ENCODE results near the gene CEP350.
"Not testable (repeated sequence)": the region's sequence is repeated elsewhere in the genome, so short reads cannot be mapped to it uniquely, and the experiment has no call there.

The CEP350 gene

DNA sequence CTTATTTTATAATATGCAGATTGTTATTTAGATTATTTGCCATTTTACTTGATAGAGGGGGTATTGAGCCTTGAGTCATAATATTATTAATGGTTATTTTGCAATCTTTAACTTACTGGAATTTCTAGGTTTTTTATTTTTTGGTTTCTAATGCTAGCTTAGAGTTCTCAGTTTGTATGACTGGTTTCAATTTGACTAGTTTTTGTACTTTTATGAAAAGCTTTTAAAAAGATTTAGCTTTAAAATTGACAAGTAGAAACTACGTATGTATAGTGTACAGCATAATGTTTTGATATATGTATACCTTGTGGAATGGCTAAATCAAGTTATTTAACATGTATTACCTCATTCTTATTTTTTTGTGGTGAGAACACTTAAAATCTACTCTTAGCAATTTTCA lies 41.5 kb downstream of the CEP350 start:
- DNase-seq: no peak

DNA sequence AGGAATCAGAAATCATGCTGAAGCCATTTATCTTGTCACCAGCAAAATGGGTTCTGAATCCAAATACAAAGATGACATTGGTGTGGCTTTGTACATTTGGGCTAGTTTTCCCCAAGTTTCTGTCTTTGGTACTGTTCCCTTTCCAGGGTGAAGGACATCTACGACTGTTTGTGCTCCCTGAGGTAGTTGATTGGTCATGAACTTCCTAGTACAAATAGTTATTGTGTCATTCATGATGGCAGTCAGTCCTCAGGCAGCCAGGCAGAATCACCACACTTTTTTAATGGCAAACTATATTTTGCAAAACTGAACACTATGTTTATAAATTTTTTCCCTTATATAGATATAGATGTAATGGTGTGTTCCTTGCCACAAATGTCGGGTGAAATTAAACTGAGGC lies 46.0 kb downstream of the CEP350 start:
- no peak for DNase-seq

DNA sequence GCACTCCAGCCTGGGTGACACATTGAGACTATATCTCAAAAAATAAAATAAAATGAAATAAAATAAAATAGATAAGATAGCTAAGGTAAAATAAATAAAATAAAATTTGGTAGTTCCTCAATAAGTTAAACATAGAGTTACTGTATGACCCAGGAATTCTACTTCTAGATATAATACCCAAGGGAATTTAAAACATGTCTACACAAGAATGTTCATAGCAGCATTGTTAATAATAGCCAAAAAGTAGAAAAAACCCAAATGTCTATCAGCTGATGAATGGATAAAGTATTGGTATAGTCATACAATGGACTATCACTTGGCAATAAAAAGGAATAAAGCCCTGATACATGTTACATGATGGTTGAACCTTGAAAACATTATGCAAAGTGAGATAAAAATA lies 47.8 kb downstream of the CEP350 start:
- DNase-seq: no peak

DNA sequence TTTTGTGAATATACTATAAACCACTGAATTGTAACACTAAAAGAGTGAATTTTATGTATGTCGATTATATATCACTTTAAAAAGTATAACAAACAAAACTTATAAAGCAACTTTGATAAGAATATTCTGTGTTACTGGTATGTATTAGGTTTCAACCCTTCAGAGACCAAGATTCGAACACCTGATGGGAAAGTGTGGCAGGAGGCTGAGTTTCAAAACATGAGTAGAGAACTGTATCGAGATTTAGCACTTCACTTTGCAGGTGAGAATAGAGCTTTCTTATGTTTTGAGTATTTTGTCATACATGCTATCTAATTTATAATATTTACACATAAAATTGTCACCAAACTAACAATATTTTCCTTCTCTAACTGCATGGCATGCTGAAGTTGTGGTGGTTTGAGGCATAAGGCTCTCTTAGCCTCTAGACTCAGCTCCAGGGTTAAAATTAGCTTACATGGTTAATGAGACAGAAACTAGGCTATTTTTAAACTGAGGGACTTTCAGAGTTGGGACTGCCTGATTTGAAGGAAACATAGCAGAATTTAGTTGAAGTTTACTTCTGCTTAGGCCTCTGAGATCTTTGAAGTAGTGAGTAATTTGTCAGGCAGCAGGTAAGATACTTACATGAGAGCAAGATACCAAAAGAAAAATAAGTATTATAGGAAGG lies 48.6 kb downstream of the CEP350 start:
- DNase-seq: no peak

DNA sequence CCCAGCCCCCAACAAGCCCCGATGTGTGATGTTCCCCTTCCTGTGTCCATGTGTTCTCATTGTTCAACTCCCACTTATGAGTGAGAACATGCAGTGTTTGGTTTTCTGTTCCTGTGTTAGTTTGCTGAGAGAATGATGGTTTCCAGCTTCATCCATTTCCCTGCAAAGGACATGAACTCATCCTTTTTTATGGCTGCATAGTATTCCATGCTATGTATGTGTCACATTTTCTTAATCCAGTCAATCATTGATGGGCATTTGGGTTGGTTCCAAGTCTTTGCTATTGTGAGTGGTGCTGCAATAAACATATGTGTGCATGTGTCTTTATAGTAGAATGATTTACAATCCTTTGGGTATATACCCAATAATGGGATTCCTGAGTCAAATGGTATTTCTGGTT lies 52.2 kb downstream of the CEP350 start:
- not testable (repeated sequence) for DNase-seq

DNA sequence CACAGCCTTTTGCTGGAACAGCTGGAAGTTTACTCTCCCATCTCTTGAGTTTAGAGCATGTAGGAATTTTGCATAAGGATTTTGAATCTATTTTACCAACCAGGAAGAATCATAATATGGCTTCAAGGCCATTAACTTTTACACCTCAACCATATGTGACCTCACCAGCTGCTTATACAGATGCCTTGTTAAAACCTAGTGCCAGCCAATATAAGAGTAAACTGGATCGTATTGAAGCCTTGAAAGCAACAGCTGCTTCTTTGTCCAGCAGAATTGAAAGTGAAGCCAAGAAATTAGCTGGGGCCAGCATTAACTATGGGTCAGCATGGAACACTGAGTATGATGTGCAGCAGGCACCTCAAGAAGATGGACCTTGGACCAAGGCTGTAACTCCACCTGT lies 65.4 kb downstream of the CEP350 start:
- no peak for DNase-seq

DNA sequence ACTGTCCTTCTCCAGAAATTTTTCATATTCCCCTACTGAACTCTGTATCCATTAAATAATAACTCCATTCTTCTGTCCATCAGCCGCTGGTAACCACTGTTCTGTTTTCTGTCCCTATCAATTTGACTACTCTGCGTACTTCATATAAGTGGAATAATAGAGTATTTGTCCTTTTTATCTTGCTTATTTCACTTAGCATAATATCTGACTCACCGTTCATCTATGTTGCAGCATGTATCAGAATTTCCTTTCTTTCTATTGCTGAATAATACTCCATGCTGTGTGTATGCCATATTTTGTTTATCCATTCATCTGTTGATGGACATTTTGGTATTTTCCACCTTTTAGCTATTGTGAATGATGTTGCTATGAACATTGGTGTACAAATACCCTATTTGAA lies 71.9 kb downstream of the CEP350 start:
- no peak for DNase-seq

DNA sequence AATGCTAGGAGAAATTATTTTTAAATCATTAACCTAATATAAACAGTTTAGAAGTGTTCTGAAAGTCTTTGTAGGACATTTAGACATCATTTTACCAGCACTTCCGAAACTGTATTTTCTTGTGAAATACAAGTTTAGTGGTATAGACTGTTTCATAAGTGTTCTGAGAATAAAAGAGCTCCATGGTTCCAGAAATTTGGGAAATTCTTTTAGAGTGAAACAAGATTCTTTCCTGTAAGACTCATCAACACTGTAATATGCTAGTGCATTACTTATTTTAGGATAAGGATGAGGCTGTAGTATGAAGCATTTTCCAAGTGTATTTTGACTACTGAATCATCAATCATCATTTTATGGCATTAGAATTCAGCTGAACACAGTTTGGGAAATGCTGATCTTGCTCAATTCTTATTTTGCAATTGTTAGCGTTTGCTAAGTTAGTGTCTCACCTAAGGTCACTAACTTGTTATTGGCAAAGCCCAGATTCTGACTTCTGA lies 73.4 kb downstream of the CEP350 start:
- no peak for DNase-seq

DNA sequence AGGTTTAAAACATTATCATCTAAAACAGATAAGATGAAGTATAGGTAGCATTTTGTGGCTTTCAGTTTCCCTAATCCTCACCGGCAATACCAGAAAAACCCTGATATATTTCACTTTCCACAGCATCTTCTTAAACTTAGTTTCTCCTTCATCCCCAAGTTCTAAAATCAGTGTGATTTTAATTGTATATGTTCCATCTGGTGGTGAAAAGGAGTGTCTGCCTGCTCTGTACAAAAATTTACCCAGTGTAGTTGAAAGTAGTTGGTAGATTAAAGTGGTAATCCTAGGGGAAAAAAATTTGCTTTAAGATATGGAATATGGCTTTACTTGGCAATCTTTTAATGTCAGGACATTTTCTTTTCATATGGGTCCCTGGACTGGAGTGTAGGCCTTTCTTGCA lies 74.3 kb downstream of the CEP350 start:
- no peak for DNase-seq

DNA sequence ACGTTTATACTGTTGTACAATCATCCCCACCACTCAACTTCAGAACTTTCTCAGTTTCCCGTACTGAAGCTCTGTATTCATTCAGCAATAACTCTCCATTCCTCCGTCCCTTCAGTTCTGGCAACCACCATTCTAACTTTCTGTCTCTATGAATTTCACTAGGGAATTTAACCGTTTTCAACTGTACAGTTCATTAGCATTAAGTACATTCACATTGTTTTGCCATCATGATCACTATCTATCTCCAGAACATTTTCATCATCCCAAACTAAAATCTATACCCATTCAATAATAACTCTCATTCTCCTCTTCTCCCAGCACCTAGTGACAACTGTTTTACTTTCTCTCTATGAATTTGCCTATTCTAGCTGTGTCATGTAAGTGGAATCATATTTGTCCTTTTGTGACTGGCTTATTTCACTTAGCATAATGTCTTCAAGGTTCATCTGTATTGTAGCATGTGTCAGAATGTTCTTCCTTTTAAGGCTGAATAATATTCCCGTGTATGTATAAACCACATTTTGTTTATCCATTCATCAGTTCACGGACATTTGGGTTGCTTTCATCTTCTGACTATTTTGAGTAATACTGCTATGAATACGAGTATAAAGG lies 75.0 kb downstream of the CEP350 start:
- DNase-seq: no peak

DNA sequence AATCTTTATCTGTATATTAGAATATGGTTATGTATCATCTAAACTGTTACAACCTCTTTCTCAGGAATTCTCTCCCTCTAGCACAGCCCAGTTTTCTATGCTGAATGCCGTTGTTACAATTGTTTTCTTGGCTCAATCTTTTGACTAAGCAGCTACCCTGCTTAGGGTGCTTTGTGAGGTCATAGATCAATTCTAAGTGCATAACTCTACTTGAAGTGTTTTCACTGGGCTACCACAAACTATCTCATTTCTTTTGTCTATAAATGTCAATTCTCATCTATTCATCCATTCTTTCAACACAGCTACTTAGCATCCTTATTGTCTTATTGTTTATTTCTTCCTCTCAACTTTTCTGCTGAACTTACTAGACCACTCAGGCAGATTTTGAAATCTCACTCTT lies 77.1 kb downstream of the CEP350 start:
- DNase-seq: no peak

DNA sequence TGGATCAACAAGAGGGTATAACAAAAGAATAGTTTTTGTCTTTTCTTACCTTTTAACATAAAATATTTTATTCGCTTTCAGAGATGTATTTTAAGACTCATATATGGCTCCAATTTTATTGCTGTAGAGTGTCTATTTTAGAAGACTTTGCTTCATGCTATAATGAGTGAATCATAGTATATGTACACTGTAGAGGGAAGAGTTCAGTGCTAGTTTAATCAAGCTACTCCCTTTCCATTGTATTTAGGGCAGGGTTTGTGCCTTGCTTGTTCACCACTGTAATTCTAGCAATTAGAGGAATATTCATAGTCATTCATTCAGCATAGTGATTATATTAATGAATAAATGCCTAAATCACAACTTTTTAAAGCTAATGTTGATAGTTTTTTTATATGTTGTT lies 78.8 kb downstream of the CEP350 start:
- DNase-seq: no peak

DNA sequence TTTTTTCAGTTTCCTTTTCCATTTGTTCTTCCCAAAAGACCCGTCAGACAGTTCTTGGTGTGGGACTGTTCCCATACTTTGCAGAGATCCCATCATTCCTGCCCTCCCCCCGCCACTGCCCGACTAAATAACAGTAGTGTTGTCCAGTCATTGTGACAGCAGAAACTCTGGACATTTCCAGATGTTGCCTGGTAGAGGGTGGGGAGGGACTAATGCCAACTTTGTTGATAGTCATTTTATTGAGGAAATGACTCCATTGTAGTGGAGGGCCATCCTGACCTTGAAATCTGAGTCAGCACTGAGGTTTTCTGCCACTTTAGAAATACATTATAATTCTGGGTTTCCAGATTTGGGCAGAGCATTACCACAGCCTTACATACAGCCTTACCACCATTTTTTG lies 85.4 kb downstream of the CEP350 start:
- DNase-seq: no peak

DNA sequence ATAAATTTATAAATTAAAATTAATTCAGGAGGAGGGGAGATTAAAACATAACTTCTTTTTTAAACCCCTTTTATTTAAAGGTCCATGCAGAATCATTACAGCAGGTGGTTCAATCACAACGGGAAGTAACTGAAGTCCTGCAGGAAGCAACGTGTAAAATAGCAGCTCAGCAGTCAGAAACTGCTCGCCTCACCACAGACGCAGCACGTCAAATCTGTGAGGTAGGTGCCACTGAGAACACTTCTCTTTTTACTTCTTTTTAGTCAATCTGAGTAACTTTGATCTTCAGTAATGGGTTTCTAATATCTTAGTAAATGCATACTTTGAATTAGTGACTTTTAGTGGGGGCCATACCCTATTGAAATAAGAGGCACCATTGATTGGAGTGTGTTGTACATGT lies 87.0 kb downstream of the CEP350 start:
- no peak for DNase-seq

DNA sequence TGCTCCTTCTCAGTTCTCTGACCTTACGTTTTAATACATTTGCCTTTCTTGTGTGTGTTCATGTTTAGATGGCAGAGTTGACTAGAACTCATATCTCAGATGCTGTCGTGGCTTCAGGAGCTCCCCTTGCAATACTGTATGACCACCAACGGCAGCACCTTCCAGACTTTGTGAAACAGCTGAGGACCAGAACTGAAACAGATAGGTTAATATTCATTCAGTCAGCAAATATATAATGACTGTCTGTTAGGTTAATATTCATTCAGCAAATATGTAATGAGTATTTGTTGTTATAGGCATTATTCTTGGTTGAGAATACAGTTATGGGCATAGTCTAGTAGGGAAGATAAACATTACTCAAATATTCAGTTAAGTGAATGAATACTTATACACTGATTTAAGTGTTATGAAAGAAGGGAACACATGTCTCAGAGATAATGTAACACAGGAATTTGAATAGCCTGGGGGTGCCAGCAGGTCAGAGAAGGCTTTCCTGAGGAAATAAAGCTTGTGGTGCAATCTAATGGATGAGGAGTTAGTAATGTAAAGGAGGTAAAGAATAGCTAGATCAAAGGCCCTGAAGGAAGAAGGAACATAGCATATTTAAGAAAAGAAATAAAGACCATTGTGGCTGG lies 88.5 kb downstream of the CEP350 start:
- no peak for DNase-seq

DNA sequence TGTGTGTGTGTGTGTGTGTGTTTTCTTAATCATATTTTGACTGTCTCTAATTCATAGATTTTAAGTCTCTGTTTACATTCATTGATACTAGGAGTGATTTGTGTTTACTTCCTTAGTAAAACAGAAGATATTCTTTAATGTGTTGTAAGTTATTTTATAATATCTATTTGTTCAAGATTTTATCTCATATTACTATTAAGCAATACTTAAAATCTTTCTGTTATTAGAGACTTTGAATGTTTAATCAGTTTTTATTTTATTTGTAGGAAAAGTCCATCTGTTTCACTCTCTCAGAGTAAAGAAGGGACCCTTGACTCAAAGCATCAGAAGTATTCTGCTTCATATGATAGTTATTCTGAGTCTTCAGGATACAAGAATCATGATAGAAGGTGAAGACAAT lies 89.2 kb downstream of the CEP350 start:
- no peak for DNase-seq

DNA sequence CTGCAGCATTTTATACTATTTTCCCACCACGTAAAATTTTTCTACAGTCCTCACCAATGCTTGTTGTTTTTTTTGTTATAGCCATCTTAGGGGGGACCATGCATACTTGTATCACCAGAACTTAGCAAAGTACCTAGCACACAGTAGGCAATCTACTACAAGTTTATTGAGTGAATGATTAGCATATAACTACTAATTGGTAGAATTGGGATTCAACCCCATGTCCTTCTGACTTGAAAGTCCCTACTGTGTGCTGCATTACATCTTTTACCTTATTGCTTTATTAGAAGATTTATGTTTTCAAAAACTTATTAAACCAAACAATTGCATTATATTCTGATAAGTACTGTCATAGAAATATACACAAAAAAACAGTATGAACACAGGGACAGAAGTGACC lies 92.1 kb downstream of the CEP350 start:
- DNase-seq: no peak

DNA sequence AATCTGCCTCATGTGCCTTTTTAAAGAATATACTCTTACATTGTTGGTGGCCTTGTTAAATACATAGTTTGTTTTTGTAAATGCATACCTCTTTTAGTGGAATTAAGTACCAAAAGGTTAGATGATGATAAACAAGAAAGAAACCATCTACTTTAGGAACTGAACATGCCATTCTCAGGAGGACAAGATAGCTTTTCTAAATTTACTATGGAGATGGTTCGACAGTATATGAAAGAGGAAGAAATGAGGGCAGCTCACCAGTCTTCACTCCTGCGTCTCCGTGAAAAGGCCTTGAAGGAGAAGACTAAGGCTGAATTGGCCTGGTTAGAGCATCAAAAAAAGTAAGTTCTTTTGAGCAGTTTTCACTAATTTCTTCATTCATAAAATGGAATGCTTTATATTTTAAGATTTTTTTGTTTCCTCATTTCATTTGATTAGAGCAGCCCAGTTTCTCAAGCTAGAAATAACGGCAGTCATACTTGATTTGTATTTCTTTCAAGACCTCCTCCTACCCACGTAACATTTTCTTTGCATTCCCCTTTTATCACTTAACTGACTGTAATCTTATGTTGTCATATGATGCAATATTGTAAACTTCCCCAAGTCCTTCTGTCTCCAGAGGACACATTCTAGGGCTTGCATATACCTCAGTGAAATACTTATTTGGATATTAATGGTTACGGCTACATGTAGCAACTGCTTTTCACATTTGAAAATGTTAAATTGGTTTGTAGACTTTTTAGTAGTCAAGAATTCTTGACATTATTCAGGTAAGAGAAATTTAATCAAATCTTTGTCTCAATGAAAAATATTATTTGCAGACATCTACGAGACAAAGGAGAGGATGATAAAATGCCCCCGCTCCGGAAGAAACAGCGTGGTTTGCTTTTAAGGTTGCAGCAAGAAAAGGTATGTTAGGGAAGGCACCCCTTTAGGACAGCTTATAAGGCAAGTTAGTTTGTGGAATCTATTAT lies 99.3 kb downstream of the CEP350 start:
- DNase-seq: no peak

DNA sequence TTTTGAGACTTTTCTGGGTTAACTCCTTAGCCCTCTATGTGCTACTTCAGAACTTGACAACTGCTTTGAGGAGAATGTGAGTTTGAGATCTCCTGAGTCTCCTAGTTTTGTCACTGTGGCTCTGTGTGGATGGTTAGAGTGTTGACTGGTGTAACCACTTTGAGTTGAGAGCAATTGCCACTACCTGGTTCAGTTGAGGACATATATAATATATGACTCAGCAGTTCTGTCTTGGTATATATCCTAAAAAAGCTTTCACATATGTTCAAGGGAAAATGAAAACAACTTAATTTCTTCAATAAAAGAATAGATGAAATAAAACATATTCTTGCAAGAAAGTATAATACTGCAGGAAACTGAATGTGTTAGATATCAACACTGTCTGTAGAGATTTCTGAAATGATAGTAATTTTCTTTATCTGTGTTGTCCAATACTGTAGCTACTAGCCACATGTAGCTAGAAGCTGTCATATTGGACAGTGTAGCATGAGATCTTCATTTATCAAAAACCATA lies 103.3 kb downstream of the CEP350 start:
- DNase-seq: no peak

DNA sequence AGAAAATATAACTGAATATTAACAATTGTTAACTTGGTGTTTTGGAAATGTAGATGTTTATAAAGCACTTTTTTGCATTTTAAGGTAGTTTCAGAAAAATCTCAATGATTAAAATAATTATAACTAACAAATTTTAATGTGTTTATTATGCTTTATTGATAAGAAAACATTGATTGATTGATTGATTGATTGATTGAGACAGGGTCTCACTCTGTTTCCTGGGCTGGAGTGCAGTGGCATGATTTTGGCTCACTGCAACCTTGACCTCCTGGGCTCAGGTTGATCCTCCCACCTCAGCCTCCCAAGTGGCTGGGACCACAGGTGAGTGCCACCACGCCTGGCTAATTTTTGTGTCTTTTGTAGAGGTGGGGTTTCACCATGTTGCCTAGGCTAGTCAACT lies 106.4 kb downstream of the CEP350 start:
- DNase-seq: no peak

DNA sequence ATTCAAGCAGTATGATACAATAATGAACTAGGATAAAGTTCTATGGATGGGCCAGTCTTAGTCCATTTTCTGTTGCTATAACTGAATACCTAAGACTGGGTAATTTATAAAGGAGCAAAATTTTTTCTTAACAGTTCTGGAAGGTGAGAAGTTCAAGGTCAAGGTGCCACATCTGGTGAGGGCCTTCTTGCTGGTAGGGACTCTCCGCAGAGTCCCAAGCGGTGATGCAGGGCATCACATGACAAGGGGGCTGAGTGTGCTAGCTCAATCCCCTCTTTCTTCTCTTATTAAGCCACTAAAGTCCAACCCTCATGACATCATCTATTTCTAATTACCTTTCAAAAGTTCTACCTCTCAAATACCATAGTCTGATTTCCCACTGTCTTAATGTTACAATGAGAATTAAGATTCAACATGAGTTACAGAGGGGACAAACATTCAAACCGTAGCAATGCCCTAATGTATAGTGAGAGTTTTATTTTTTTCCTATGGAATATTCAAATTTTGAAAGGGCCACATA lies 107.9 kb downstream of the CEP350 start:
- DNase-seq: no peak

DNA sequence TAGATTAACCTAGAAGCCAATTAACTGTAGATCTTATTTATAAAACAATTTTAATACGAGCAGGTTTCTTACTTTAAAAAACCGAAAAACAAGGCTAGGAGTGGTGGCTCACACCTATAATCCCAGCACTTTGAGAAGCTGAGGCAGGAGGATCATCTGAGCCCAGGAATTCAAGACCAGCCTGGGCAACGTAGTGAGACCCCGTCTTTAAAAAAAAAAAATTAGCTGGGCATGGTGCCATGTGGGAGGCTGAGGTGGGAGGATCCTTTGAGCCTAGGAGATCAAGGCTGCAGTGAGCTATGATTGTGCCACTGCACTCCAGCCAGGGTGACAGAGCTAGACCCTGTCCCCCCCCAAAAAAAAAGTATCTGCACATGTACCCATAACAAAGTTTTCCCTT lies 110.8 kb downstream of the CEP350 start:
- DNase-seq: no peak

DNA sequence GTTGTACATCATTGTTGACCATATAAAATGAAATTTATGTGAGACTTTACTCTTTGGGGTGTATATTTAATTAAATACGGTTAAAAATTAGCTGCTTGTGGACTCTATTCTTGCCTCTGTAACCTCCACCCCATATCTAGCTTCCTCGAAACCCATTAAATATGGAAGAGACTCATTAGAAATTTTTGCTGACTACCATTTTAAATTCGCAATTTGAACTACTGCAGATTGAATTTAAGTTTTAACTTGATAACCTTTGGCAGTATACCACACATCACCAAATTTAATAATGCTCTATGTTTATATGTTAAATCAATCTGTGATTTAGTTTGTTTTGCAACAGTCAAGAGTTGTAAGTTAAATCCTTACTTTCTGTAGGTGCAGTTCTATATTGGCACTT lies 111.5 kb downstream of the CEP350 start:
- DNase-seq: no peak
